Left lung (tissue), 10 donors: ENCODE measurements around the gene CFAP45. TPM values are rescaled to one million over a fixed set of nuclear protein-coding genes. Genes with fewer than 3 reads are reported as not detected.

Experiments
- ATAC-seq: fragments of 200-7000 bp; cut with Tn5 transposase; one replicate; pipeline ENCODE4 v1.9.1; 2020; ENCODE audit warnings: moderate library complexity
- DNase-seq, 4 donors: peaks; one replicate each; pipeline ENCODE4 v3.0.0-alpha.2; 2013 to 2020
- H3K27ac ChIP-seq, 2 donors: fragments of 200-600 bp; sonication (generic) in 1 of 2; one replicate each; pipeline versions ENCODE4 v1.5.0 to v1.8.0; 2020 to 2021
- H3K27me3 ChIP-seq, 2 donors: fragments of 200-600 bp; sonication (generic) in 1 of 2; one replicate each; pipeline versions ENCODE4 v1.5.0 to v1.8.0; 2020 to 2021
- H3K36me3 ChIP-seq, 2 donors: fragments of 200-600 bp; sonication (generic) in 1 of 2; one replicate each; pipeline versions ENCODE4 v1.5.0 to v1.8.0; 2020 to 2021
- H3K4me1 ChIP-seq, 2 donors: fragments of 200-600 bp; one replicate each; pipeline ENCODE4 v1.8.0; 2021
- H3K4me3 ChIP-seq, 2 donors: fragments of 200-600 bp; sonication (generic) in 1 of 2; one replicate each; pipeline versions ENCODE4 v1.5.0 to v1.8.0; 2020 to 2021; ENCODE audit warnings: mild to moderate bottlenecking in 1 of 2
- H3K9me3 ChIP-seq, 2 donors: fragments of 200-600 bp; sonication (generic) in 1 of 2; one replicate each; pipeline versions ENCODE4 v1.5.0 to v1.8.0; 2020 to 2021
- intact Hi-C, 2 donors: fragments of 100-400 bp; cut with DNase I; formaldehyde crosslinking; loops; one replicate each; pipeline versions ENCODE4 v1.11.2 to v1.14.2; 2022
- polyA plus RNA-seq, 6 donors: library from polyadenylated mRNA; unstranded; fragments of 120-200 nt; gene quantifications; one replicate each; pipeline ENCODE4 v1.2.1, GENCODE V29; 2013; ENCODE audit not compliant: insufficient read length in 6 of 6
- total RNA-seq, 2 donors: library from RNA; stranded (reverse); fragmentation: NEBNext Ultra II Directional; extraction: Animal tissue kit (Norgen Biotek cat#: 25700); gene quantifications; one replicate each; pipeline ENCODE4 v1.2.1, GENCODE V29; 2021
- TF ChIP-seq, protein P1 (sequence below), 2 donors: fragments of 200-600 bp; sonication (generic) in 1 of 2; IDR thresholded peaks; one replicate each; pipeline versions ENCODE4 v1.5.0 to v1.8.0; 2021; ENCODE audit warnings: antibody characterized with exemption in 2 of 2
- donor health status: DM: no; HTN: yes; CAD: no.
- donor health status: DM: no; HTN: no; CAD: no.

The CFAP45 gene
- total and polyA plus RNA-seq, 8 donors = 1.1 to 12.4 (median 6.4) TPM

DNA sequence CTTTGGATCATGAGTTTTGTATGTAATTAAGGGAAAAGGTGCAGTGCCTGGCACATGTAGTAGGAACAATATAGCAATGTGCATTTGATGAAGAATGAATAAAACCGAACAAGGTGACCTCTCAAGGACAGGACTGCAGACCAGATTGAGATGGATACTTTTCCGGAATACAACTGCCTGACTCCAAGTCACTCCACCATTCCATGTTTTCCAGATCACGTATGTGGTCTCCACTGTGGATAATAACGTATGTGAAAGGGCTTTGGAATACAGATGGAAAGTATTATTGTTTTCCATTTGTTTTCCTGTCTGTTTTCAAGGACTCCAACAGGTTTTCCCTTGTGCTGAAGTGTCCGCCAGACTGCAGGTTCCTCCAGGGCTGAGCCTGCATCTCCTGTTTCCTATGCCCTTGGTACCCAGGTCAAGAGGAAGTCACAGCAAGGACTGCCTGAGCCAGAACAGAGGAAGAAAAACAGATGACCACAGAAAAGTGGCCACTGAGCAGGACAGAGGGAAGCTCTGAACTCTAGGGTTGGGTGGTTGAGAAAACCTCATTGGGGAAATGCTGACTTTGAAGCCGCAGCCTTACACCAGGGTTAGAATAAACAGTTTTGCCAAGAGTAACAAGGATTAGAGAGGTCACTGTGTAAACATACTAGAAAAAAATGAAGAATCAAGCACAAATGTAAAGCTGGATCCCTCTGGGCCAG is 4.0 kb downstream of the CFAP45 start:
- Histone ChIP-seq H3K4me3 (no peak overlapping the region), H3K27me3 (no peaks in the 10 kb centered on the region), H3K36me3 (no peaks in the 10 kb centered on the region), H3K9me3 (no peaks in the 10 kb centered on the region), H3K27ac (peak overlapping the region in 1 of 2 donors; percentile 72), H3K4me1 (peaks cover 14 to 49% of the 10 kb centered on the region in 2 donors)
- ATAC-seq = peak; percentile 29
- DNase-seq = peak in 1 of 4 donors; percentile 50
- TF ChIP-seq, protein P1, sequence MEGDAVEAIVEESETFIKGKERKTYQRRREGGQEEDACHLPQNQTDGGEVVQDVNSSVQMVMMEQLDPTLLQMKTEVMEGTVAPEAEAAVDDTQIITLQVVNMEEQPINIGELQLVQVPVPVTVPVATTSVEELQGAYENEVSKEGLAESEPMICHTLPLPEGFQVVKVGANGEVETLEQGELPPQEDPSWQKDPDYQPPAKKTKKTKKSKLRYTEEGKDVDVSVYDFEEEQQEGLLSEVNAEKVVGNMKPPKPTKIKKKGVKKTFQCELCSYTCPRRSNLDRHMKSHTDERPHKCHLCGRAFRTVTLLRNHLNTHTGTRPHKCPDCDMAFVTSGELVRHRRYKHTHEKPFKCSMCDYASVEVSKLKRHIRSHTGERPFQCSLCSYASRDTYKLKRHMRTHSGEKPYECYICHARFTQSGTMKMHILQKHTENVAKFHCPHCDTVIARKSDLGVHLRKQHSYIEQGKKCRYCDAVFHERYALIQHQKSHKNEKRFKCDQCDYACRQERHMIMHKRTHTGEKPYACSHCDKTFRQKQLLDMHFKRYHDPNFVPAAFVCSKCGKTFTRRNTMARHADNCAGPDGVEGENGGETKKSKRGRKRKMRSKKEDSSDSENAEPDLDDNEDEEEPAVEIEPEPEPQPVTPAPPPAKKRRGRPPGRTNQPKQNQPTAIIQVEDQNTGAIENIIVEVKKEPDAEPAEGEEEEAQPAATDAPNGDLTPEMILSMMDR (IDR thresholded peaks at IDR 0.05) = no peak
- intact Hi-C loops = no loop called here

DNA sequence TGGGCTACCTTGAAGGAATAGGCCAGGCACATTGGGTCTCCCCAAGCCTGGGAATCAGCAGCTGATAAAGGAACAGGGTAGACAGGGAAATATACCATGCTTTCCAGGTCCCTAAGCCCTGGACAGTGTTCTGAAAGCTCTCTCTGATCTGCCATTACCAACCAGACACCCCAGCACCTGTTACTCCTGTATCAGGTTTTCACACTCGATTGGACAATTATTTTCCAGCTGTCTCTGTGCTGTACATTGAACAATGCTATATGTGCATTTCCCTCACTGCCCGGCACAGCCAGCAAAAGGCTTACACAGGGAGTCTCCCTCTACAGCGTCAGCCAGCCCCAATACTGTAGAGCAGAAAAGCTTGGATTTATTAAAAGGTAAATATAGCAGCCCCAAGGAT is 4.7 kb downstream of the CFAP45 start:
- intact Hi-C loops = no loop called here

DNA sequence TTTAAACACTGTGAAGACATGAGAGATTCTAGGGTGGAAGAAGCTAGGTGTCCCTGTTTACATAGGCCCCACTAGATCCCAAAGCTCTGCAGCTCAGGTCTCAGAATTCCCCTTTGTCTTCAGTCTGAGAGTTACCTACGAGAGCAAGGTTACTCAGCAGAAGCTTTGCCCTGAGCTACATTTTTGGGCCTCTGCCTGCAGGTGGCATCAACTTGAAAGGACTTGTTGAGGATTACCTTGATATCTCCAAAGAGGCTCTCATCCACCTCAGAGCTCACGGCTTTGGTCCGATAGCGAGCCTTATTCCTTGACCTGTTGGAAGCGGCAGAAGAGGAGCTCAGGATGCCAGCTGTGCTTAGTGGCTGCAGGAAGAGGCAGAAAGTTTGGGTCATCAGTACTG is 7.0 kb downstream of the CFAP45 start:
- no peak overlapping the region for H3K4me3 ChIP-seq
- TF ChIP-seq, protein P1 (IDR thresholded peaks at IDR 0.05) = no peak
- DNase-seq (no peak), ATAC-seq (no peak)
- no peaks in the 10 kb centered on the region for H3K9me3 ChIP-seq
- peaks cover 24 to 50% of the 10 kb centered on the region in 2 donors for H3K4me1 ChIP-seq
- no peak overlapping the region for H3K27ac ChIP-seq
- H3K27me3 ChIP-seq = no peaks in the 10 kb centered on the region
- intact Hi-C loops = loop anchor here in 1 of 2 donors (5.0 kb wide), 1 partner anchor 96 kb away; no protein-coding TSS in a partner anchor
- H3K36me3 ChIP-seq = no peaks in the 10 kb centered on the region

More for the DNA sequence above, 4.7 kb downstream of the CFAP45 start:
- Histone ChIP-seq H3K4me3 (no peak overlapping the region), H3K36me3 (no peaks in the 10 kb centered on the region), H3K9me3 (no peaks in the 10 kb centered on the region), H3K27ac (no peak overlapping the region), H3K4me1 (peaks cover 13 to 52% of the 10 kb centered on the region in 2 donors), H3K27me3 (no peaks in the 10 kb centered on the region)
- DNase-seq (no peak), ATAC-seq (no peak)
- TF ChIP-seq, protein P1 (IDR thresholded peaks at IDR 0.05) = no peak

DNA sequence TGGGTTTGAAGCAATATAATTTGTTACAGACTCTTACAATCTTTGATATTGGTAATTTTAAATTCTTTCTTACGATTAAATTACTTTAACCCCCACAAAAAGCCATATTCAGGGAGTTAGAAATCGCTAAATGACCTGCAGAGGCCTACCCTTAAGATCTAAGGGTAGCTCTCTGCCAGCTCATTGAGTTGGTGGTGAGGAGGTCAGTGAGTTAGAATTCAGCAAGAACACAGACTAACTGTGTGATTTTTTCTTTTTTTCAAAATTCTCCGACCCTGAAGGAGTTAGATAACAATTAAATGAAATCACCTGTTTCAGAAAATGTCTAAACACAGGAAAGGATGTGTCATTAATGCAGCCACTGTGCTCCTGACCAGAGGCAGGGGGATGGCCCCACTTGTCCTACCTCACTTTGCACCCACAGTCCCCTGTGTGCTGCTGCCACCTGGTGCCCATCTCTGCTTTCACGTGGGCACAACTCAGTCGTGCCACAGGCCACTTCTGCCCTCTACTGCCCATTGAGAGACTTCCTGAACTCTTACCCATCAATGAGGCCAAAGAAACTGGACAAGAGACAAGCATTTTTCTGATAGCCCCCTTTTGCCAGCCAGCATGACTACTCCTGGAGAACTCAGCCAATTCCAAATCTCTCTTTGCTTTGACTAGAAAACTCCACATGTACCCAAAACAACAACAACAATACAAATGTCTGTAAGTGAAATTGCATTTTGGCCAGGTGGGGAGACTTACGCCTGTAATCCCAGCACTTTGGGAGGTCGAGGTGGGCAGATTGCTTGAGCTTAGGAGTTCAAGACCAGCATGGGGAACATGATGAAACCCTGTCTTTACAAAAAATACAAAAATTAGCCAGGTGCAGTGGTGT is 8.4 kb downstream of the CFAP45 start:
- DNase-seq = peak; percentile 61 to 93 (median 86)
- intact Hi-C loops = loop anchor here in 1 of 2 donors (5.0 kb wide), 1 partner anchor 94 kb away; no protein-coding TSS in a partner anchor
- Histone ChIP-seq H3K27me3 (no peaks in the 10 kb centered on the region), H3K27ac (no peak overlapping the region), H3K9me3 (no peaks in the 10 kb centered on the region), H3K4me3 (no peak overlapping the region), H3K4me1 (peaks cover 20 to 43% of the 10 kb centered on the region in 2 donors), H3K36me3 (no peaks in the 10 kb centered on the region)
- TF ChIP-seq, protein P1 (IDR thresholded peaks at IDR 0.05) = peak; percentile 87 to 96
- ATAC-seq = peak; percentile 97

DNA sequence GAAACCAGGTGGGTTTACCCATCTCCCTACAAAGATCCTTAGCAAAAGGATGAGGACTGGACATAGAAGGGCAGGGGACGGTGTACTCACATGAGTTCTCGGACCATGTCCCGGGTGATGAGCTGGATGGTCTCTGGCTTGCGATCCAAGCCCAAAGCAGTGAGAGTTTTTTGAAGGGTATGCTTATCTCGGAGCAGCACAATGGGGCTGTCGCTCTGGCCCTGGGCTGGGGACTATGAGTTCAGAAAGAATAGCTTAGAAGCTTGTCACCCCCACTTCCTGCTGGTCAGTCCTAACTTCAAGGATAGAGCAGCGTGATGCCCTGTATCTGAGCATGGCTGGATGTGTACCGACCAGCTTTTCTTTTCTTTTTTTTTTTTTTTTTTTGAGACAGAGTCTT is 9.6 kb downstream of the CFAP45 start:
- no peak overlapping the region for H3K4me3 ChIP-seq
- TF ChIP-seq, protein P1 (IDR thresholded peaks at IDR 0.05) = no peak
- no peaks in the 10 kb centered on the region for H3K36me3 ChIP-seq
- no peaks in the 10 kb centered on the region for H3K27me3 ChIP-seq
- H3K4me1 ChIP-seq = peaks cover 12 to 31% of the 10 kb centered on the region in 2 donors
- peak overlapping the region; percentile 76 to 82 for H3K27ac ChIP-seq
- ATAC-seq = no peak
- no peak for DNase-seq
- intact Hi-C loops = loop anchor here in 1 of 2 donors (5.0 kb wide), 1 partner anchor 93 kb away; no protein-coding TSS in a partner anchor
- no peaks in the 10 kb centered on the region for H3K9me3 ChIP-seq
